Dendritic cell treated with granulocyte-macrophage colony-stimulating factor and Interleukin-4, amounts not matched to agents 40 ng/mL and 50 ng/mL, for 4 days (primary cell): Measurements from ENCODE around the gene ERMARD.

Source experiments
- H3K27ac Mint-ChIP-seq: one replicate; pipeline ENCODE4 v1.8.0; 2022; ENCODE audit warnings: mild to moderate bottlenecking, mixed read lengths
- H3K27me3 Mint-ChIP-seq: one replicate; pipeline ENCODE4 v1.8.0; 2022; ENCODE audit warnings: mild to moderate bottlenecking, mixed read lengths
- H3K36me3 Mint-ChIP-seq: one replicate; pipeline ENCODE4 v1.8.0; 2022; ENCODE audit warnings: low read depth, mixed read lengths
- H3K4me1 Mint-ChIP-seq: one replicate; pipeline ENCODE4 v1.8.0; 2022; ENCODE audit warnings: low read depth, mixed read lengths
- H3K4me3 Mint-ChIP-seq: one replicate; pipeline ENCODE4 v1.8.0; 2022; ENCODE audit warnings: mild to moderate bottlenecking, moderate library complexity, mixed read lengths
- H3K9me3 Mint-ChIP-seq: one replicate; pipeline ENCODE4 v1.8.0; 2022; ENCODE audit warnings: mixed read lengths
- intact Hi-C: fragments of 100-400 bp; cut with micrococcal nuclease; formaldehyde crosslinking; loops from one replicate; pipeline ENCODE4 v1.15.0; 2022

The ERMARD gene

DNA sequence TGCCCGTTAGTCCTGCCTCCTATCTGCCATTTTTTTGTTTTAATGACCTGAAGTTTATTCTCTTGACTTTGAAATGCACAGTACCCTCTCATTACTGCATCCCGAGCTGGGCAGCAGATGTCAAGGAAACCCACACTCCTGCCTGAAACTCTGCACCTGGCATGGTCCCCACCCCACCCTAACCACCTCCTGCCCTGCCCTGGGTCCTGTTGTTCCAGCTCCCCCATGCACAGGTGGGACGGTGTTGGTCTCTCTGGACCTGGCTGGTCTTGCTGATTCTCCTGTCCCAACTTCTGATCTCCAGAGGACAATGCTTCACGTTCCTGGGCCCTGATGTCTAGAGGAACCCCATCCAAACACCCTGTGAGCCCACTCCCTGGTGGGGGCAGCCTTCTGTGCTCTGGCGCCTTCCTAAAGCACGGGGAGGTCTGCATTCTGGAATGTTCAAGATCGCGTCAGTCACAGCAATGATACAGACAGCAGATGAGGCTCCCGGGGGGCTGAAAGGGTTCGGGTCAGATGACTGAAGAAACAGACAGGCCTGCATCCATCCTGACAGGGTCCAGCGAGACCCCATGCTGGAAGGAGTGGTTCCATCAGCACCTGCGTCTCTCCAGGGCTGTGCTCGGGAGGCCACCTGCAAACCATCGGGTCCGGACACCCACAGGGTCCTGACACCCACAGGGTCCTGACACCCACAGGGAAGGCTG lies 73.6 kb downstream of the ERMARD start:
- Mint-ChIP-seq H3K9me3 (no peaks in the 10 kb centered on the region), H3K36me3 (no peaks in the 10 kb centered on the region), H3K27me3 (peaks cover 11% of the 10 kb centered on the region), H3K4me3 (no peak overlapping the region), H3K4me1 (no peaks in the 10 kb centered on the region), H3K27ac (no peak overlapping the region)
- intact Hi-C loops: no loop called here

DNA sequence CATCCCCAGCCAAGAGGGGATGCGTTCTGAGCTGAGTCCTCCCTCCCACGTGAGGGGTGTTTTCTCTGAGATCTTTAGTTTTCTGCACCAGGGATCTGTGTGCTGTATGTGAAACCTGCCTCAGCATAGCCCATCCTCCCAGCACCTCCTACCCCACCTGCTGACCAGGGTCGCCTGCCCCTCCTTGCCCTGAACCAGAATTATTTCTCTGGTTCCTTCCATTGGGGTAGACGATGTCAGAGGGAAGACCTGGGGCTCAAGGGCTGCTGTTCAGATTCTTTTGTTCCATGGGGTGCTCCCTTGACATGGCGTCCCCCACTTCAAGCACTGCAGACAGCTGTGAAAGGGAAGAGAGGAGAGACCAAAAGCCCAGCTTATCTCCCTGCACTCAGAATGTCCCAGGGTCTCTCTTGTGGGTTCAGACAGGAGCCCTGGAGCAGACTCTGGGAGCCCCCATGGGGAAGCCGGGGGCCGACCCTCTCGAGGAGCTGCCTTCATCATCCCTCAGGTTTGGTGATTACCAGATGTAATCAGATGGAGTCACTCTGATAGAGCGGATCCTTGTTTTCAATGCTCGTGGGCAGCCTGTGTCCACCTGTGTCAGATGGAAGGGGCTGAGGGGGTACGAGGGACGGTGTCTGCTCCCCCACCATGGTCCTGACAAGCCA lies 74.3 kb downstream of the ERMARD start:
- Mint-ChIP-seq H3K36me3 (no peaks in the 10 kb centered on the region), H3K27ac (no peak overlapping the region), H3K9me3 (no peaks in the 10 kb centered on the region), H3K4me1 (no peaks in the 10 kb centered on the region), H3K4me3 (no peak overlapping the region), H3K27me3 (peaks cover 9% of the 10 kb centered on the region)
- intact Hi-C loops: no loop called here

DNA sequence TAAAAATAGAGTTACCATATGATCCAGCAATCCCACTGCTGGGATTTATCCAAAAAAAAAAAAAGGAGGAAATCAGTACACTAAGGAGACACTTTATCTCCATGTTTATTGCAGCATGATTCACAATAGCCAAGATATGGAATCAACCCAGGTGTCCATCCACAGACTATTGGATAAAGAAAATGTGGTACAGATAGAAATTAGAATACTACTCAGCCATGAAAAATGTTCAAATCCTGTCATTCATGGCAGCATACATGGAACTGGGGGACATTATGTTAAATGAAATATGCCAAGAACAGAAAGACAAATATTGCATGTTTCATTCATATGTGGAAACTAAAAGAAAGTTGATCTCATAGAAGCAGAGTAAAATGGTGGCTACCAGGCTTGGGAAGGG lies 75.3 kb downstream of the ERMARD start:
- intact Hi-C loops: no loop called here

DNA sequence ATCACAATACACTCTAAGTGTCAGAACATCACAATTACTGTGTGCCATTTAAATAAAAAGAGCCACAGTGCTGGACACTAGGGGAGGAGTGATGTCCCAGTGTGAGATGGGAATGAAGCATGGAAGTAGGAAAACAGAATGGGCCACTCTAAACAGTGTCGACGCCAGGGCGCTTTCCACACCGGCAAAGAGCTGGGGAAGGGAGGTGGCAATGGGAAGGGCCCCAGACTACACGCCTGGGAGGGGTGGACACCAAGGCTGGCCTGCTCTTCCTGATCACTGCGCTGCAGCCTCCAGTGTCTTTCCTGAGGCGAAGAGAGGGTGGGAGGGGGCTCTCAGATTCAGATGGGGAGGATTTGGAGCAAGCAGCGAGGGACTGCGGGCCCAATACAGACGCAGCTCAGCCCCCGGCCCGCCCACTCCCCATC lies 75.9 kb downstream of the ERMARD start:
- peaks cover 7% of the 10 kb centered on the region for H3K4me1 Mint-ChIP-seq
- no peak overlapping the region for H3K27ac Mint-ChIP-seq
- H3K4me3 Mint-ChIP-seq: no peak overlapping the region
- H3K27me3 Mint-ChIP-seq: peaks cover 18% of the 10 kb centered on the region
- H3K36me3 Mint-ChIP-seq: no peaks in the 10 kb centered on the region
- intact Hi-C loops: no loop called here
- no peaks in the 10 kb centered on the region for H3K9me3 Mint-ChIP-seq

More for the DNA sequence above, 75.3 kb downstream of the ERMARD start:
- Mint-ChIP-seq H3K9me3 (no peaks in the 10 kb centered on the region), H3K36me3 (no peaks in the 10 kb centered on the region), H3K4me1 (peaks cover 4% of the 10 kb centered on the region), H3K4me3 (no peak overlapping the region), H3K27ac (no peak overlapping the region), H3K27me3 (peaks cover 16% of the 10 kb centered on the region)

DNA sequence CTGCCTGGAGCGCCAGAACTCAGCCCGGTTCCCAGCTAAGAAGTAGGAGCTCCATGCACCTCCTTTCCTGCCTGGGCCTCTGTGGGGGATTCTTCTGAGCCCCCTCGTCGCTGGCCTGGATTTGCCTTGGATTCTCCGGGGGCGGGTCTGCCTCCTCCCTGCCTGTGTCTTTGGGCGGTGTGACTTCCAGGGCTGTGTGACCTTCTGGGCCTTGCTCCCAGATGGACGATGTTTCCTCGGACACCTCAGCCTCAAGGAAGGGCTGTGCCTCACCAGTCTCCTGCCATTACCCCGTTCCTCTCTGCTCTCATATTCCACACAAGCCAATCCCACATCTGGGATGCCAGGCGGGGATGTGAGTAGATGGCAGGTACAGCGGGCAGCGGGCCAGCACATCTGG lies 76.8 kb downstream of the ERMARD start:
- H3K36me3 Mint-ChIP-seq: no peaks in the 10 kb centered on the region
- intact Hi-C loops: no loop called here
- H3K4me3 Mint-ChIP-seq: no peak overlapping the region
- H3K9me3 Mint-ChIP-seq: no peaks in the 10 kb centered on the region
- peaks cover 15% of the 10 kb centered on the region for H3K27me3 Mint-ChIP-seq
- H3K4me1 Mint-ChIP-seq: peaks cover 7% of the 10 kb centered on the region
- no peak overlapping the region for H3K27ac Mint-ChIP-seq

DNA sequence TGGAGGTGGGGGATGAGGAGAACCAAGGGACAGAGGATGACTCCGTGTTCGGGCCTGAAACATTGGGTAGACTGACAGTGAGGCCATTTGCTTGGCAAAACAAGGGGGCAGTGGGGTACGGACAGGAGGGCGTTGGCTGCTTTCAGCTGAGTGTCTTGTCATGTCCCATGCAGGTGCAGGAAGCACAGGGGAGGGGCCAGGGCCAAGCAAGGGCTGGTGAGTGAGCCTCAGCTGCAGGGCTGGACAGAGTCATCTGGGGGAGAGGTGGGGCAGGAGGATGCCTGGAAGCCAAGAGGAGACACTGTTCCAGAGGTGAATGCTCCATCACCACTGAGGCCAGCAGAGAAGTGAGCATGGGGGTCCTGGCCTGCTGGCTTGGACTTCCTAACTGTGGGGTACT lies 78.4 kb downstream of the ERMARD start:
- no peaks in the 10 kb centered on the region for H3K9me3 Mint-ChIP-seq
- H3K4me3 Mint-ChIP-seq: no peak overlapping the region
- H3K27ac Mint-ChIP-seq: no peak overlapping the region
- peaks cover 19% of the 10 kb centered on the region for H3K27me3 Mint-ChIP-seq
- intact Hi-C loops: loop anchor here (10.0 kb wide), 1 partner anchor 485 kb away; no protein-coding TSS in a partner anchor
- peaks cover 7% of the 10 kb centered on the region for H3K4me1 Mint-ChIP-seq
- H3K36me3 Mint-ChIP-seq: no peaks in the 10 kb centered on the region

DNA sequence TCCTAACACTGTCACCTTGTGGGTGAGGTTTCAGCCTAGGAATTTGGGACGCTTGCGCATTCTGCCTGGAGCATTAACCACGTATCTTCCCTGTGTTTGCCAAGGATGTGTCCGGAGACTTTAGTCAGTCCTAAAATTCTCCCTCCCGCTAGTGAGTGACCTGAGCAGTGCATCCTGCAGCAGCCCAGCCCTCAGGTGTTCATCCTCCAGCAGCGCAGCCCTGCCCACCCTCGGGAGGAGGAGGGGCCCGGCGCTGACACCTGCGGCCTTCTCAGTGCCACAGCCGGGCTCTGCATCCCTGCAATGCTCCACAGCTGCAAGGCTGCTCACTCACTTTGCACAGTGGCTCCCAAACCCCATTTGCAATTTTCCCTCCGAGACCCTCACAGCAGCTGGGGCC lies 79.5 kb downstream of the ERMARD start:
- H3K36me3 Mint-ChIP-seq: no peaks in the 10 kb centered on the region
- H3K27ac Mint-ChIP-seq: no peak overlapping the region
- H3K27me3 Mint-ChIP-seq: peaks cover 25% of the 10 kb centered on the region
- no peak overlapping the region for H3K4me3 Mint-ChIP-seq
- peaks cover 7% of the 10 kb centered on the region for H3K4me1 Mint-ChIP-seq
- intact Hi-C loops: loop anchor here (10.0 kb wide), 1 partner anchor 484 kb away; no protein-coding TSS in a partner anchor
- H3K9me3 Mint-ChIP-seq: no peaks in the 10 kb centered on the region
